ENCODE measurements around the gene LOXL1. TPM values are rescaled to one million over a fixed set of nuclear protein-coding genes. Genes with fewer than 3 reads are reported as not detected.
A peak's percentile ranks its signal among the peaks of the same experiment; 100 is the strongest.

The LOXL1 gene
- total RNA-seq, 4 donors from 2014 or later: 22.9 to 63.0 (median 34.5) TPM

DNA sequence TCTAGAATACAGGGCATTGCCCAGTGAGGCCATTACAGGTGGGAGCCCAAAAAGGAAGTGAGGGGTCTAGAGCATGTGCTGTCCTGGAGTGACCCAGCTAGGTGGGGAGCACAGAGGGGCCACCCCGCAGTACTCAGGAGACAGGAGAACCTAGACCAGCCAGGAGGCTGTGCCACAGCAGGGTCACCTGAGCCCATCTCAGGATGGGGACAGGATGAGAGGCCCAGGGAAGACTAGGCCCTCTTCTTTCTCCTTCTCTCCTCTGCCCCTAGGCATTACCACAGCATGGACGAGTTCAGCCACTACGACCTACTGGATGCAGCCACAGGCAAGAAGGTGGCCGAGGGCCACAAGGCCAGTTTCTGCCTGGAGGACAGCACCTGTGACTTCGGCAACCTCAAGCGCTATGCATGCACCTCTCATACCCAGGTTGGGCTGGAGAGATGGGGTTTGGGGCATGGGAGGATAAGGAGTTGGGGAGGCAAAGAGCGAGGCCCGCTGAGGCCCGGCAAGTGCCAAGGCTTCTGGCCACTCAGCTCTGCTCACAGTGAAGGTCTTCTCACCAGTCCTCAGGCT, 20.6 kb downstream of the LOXL1 start:
- ATAC-seq: no peak
- peaks cover 5 to 36% (median 12%) of the 10 kb centered on the region in 3 donors for H3K4me1 ChIP-seq
- H3K9me3 ChIP-seq: no peaks in the 10 kb centered on the region
- TF ChIP-seq, protein P1, sequence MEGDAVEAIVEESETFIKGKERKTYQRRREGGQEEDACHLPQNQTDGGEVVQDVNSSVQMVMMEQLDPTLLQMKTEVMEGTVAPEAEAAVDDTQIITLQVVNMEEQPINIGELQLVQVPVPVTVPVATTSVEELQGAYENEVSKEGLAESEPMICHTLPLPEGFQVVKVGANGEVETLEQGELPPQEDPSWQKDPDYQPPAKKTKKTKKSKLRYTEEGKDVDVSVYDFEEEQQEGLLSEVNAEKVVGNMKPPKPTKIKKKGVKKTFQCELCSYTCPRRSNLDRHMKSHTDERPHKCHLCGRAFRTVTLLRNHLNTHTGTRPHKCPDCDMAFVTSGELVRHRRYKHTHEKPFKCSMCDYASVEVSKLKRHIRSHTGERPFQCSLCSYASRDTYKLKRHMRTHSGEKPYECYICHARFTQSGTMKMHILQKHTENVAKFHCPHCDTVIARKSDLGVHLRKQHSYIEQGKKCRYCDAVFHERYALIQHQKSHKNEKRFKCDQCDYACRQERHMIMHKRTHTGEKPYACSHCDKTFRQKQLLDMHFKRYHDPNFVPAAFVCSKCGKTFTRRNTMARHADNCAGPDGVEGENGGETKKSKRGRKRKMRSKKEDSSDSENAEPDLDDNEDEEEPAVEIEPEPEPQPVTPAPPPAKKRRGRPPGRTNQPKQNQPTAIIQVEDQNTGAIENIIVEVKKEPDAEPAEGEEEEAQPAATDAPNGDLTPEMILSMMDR (IDR thresholded peaks at IDR 0.05): no peak
- TF ChIP-seq EP300 (IDR thresholded peaks at IDR 0.05) (no peak), POLR2A (IDR thresholded peaks at IDR 0.05) (no peak), POLR2AphosphoS5 (IDR thresholded peaks at IDR 0.05) (no peak)
- peak overlapping the region in 1 of 4 donors; percentile 4 for H3K27ac ChIP-seq
- H3K36me3 ChIP-seq: peaks cover 0 to 48% of the 10 kb centered on the region in 2 donors
- H3K27me3 ChIP-seq: no peaks in the 10 kb centered on the region
- 83% methylated on average over 1 of the region's 9 CpGs; no CpG with 5 or more reads in 1 of the 2 donors for WGBS, 2 donors (ENCODE audit: low coverage in 1 of 2)
- H3K4me3 ChIP-seq: no peak overlapping the region

DNA sequence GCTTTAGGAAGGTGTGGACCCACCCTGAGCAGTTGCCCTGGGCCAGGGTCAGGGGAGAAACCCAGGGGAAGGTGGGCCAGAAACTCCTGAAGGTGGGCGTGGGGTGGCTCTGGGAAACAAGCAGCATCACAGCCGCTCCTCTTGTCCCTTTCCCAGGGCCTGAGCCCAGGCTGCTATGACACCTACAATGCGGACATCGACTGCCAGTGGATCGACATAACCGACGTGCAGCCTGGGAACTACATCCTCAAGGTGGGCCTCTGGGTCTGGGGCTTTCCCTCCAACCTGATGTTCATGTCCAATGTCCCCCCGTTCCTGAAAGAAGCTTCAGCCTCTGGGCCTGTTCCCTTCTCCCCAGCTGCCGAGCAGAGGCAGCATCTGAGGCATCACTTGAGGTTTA, 21.4 kb downstream of the LOXL1 start:
- Histone ChIP-seq H3K27ac (no peak overlapping the region), H3K27me3 (no peaks in the 10 kb centered on the region), H3K4me3 (no peak overlapping the region), H3K4me1 (peaks cover 5 to 40% (median 20%) of the 10 kb centered on the region in 3 donors), H3K36me3 (peaks cover 0 to 47% of the 10 kb centered on the region in 2 donors), H3K9me3 (no peaks in the 10 kb centered on the region)
- TF ChIP-seq EP300 (IDR thresholded peaks at IDR 0.05) (no peak), POLR2AphosphoS5 (IDR thresholded peaks at IDR 0.05) (no peak), POLR2A (IDR thresholded peaks at IDR 0.05) (no peak)
- TF ChIP-seq, protein P1 (IDR thresholded peaks at IDR 0.05): no peak
- 93% methylated on average over 8 of the region's 9 CpGs; no CpG with 5 or more reads in 1 of the 2 donors for WGBS, 2 donors (ENCODE audit: low coverage in 1 of 2)
- ATAC-seq: no peak

DNA sequence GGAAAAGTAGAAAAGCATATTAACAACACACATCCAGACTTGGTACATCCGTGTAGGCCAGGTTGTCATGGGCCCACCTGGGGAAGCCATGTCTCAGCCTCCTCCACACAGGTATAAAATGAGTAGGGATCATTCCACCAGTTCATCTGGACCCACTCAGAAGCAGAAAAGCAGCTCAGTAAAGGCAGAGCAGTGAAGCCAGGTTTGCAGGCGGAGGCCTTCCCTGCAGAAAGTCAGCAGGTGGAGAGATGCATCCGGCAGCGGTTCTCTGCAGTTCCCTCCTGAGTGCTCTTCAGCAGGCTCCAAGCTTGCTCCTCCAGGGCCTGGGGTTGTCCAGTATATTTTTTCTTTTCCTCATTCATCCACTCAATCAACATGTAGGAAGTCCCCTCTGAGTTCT, 22.1 kb downstream of the LOXL1 start:
- 100% methylated on average over 4 of the region's 4 CpGs; no CpG with 5 or more reads in 1 of the 2 donors for WGBS, 2 donors (ENCODE audit: low coverage in 1 of 2)
- no peak for TF ChIP-seq POLR2A (IDR thresholded peaks at IDR 0.05)
- TF ChIP-seq EP300 (IDR thresholded peaks at IDR 0.05): no peak
- no peak for TF ChIP-seq POLR2AphosphoS5 (IDR thresholded peaks at IDR 0.05)
- TF ChIP-seq, protein P1 (IDR thresholded peaks at IDR 0.05): no peak
- Histone ChIP-seq H3K27me3 (no peaks in the 10 kb centered on the region), H3K27ac (no peak overlapping the region), H3K4me1 (peaks cover 5 to 47% (median 26%) of the 10 kb centered on the region in 3 donors), H3K4me3 (no peak overlapping the region), H3K9me3 (no peaks in the 10 kb centered on the region), H3K36me3 (peaks cover 0 to 41% of the 10 kb centered on the region in 2 donors)
- ATAC-seq: no peak

DNA sequence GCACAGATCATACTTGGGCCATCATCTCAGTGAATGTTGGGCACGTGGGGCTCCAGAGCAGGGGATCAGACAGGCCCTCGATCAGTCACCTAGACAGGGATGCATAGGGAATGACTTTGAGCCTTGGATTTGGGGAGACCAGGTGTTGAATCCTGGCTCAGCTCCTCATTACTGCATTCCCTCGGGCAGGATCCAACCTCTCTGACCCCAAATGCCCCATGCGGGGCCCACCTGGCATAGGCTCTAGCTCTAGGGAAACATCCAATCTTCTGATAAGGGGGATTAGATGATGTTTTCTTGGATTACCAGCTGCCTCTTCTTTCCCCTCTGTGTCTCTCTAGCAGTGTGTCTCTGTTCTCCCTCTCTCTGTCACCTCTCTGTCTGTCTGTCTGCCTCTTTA, 22.7 kb downstream of the LOXL1 start:
- WGBS, 2 donors (ENCODE audit: low coverage in 1 of 2): 75% methylated on average over 4 of the region's 4 CpGs; no CpG with 5 or more reads in 1 of the 2 donors
- Histone ChIP-seq H3K27me3 (no peaks in the 10 kb centered on the region), H3K4me1 (peaks cover 5 to 52% (median 29%) of the 10 kb centered on the region in 3 donors), H3K9me3 (no peaks in the 10 kb centered on the region), H3K36me3 (peaks cover 0 to 41% of the 10 kb centered on the region in 2 donors), H3K27ac (no peak overlapping the region), H3K4me3 (no peak overlapping the region)
- no peak for ATAC-seq
- TF ChIP-seq, protein P1 (IDR thresholded peaks at IDR 0.05): no peak
- TF ChIP-seq EP300 (IDR thresholded peaks at IDR 0.05) (no peak), POLR2A (IDR thresholded peaks at IDR 0.05) (no peak), POLR2AphosphoS5 (IDR thresholded peaks at IDR 0.05) (no peak)

DNA sequence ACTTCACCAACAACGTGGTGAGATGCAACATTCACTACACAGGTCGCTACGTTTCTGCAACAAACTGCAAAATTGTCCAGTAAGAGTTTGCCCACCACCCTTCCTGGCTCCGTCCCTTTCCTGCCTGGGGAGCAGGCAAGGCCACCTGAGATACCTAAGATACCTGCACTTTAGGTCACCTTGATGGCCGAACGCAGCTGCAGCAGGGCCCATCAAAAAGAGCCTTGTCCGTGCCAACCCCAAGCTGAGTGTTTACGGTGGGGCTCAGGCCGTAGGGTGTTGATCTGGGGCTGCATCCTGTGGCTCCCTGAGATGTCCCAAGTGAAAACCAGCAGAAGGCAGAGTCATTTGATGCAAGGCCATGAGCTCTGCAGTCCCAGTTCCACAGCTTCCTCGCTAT, 23.2 kb downstream of the LOXL1 start:
- H3K9me3 ChIP-seq: no peaks in the 10 kb centered on the region
- 71 to 88% methylated on average over 3 of the region's 10 CpGs for WGBS, 2 donors (ENCODE audit: low coverage in 1 of 2)
- TF ChIP-seq POLR2A (IDR thresholded peaks at IDR 0.05): no peak
- TF ChIP-seq EP300 (IDR thresholded peaks at IDR 0.05): no peak
- no peak for TF ChIP-seq POLR2AphosphoS5 (IDR thresholded peaks at IDR 0.05)
- TF ChIP-seq, protein P1 (IDR thresholded peaks at IDR 0.05): no peak

More for the DNA sequence above, 23.2 kb downstream of the LOXL1 start:
- ATAC-seq: no peak
- Histone ChIP-seq H3K36me3 (peaks cover 0 to 41% of the 10 kb centered on the region in 2 donors), H3K27me3 (no peaks in the 10 kb centered on the region), H3K4me1 (peaks cover 5 to 51% (median 29%) of the 10 kb centered on the region in 3 donors), H3K27ac (no peak overlapping the region), H3K4me3 (no peak overlapping the region)
